HepG2 (cell line): ENCODE measurements around the gene ZNF8. TPM values are rescaled to one million over a fixed set of nuclear protein-coding genes. Genes with fewer than 3 reads are reported as not detected.

Source experiments
- ATAC-seq: fragments of 200-7000 bp; cut with Tn5 transposase; 3 replicates; pipeline ENCODE4 v1.9.1; 2020; ENCODE audit warnings: mild to moderate bottlenecking, moderate library complexity
- BruUV-seq: library from RNA; stranded (reverse); fragments of 400-500 nt; replicated peaks from 2 replicates; lab custom pipeline; 2021; lab: Mats Ljungman, UMichigan
- CTCF ChIA-PET: fragments of 300-600 bp; formaldehyde crosslinking; extraction: SDS; loops from one replicate; lab custom pipeline; 2021; ENCODE audit warnings: low total read pairs, inconsistent platforms, low intra/inter-chr PET ratio; lab: Yijun Ruan, JAX
- POLR2A ChIA-PET: fragments of 350-600 bp; sonication (Branson Sonifier 250); formaldehyde crosslinking; loops from one replicate; lab custom pipeline; 2020; ENCODE audit warnings: antibody characterized with exemption, inconsistent platforms; lab: Yijun Ruan, JAX
- DNase-seq: peaks from one replicate; pipeline ENCODE4 v3.0.0-alpha.2; 2015; ENCODE audit warnings: low spot score
- FAIRE-seq: peaks from 3 replicates; lab custom pipeline; 2011; peaks lifted over from hg19 to GRCh38; lab: Jason Lieb, UNC
- H2AFZ ChIP-seq: one replicate; pipeline ENCODE4 v1.6.1; 2011; ENCODE audit warnings: low read length, inconsistent platforms
- H3K27ac ChIP-seq: fragments of 300-600 bp; 3 replicates; pipeline ENCODE4 v1.8.0; 2011; ENCODE audit warnings: mixed run types, mild to moderate bottlenecking, mixed read lengths, low read length, inconsistent platforms; ENCODE audit not compliant: insufficient read depth; ENCODE audit errors: extremely low read length
- H3K27me3 ChIP-seq, 2 experiments: fragments of 200-600 bp in 1 of 2; 2 replicates in 1 of 2; 3 replicates in 1 of 2; pipeline versions ENCODE4 v1.6.0 to v1.8.0; 2011; ENCODE audit warnings: low read length in 2 of 2, mild to moderate bottlenecking in 2 of 2, moderate library complexity in 2 of 2, inconsistent platforms in 1 of 2; ENCODE audit not compliant: insufficient read depth in 2 of 2, control insufficient read depth in 1 of 2
- H3K36me3 ChIP-seq, 2 experiments: fragments of 200-600 bp in 1 of 2; replicated peaks in 1 of 2; 2 replicates in 1 of 2; 3 replicates in 1 of 2; pipeline versions ENCODE4 v1.5.1 to v1.8.0; 2011; ENCODE audit warnings: low read length in 2 of 2, inconsistent platforms in 1 of 2; ENCODE audit not compliant: insufficient read depth in 2 of 2, control insufficient read depth in 1 of 2
- H3K4me1 ChIP-seq: 2 replicates; pipeline ENCODE4 v1.5.1; 2012; ENCODE audit warnings: low read length, inconsistent platforms; ENCODE audit not compliant: insufficient read depth
- H3K4me2 ChIP-seq: 2 replicates; pipeline ENCODE4 v1.6.0; 2011; ENCODE audit warnings: low read depth, low read length, inconsistent platforms
- H3K4me3 ChIP-seq, 3 experiments: fragments of 200-600 bp in 1 of 3; sonication (generic), shearing (Covaris generic) in 1 of 3; replicated peaks in 1 of 3; 2 replicates each; pipeline ENCODE4 v1.5.1; 2011 to 2016; ENCODE audit warnings: low read length in 3 of 3, inconsistent platforms in 2 of 3, low read depth in 2 of 3, mild to moderate bottlenecking in 2 of 3, control low read depth in 1 of 3, mixed read lengths in 1 of 3; ENCODE audit not compliant: insufficient read depth in 1 of 3
- H3K79me2 ChIP-seq: one replicate; pipeline ENCODE4 v1.6.1; 2011; ENCODE audit warnings: low read length, inconsistent platforms; ENCODE audit not compliant: insufficient read depth
- H3K9ac ChIP-seq: 2 replicates; pipeline ENCODE4 v1.6.0; 2011; ENCODE audit warnings: mild to moderate bottlenecking, low read depth, low read length, inconsistent platforms; ENCODE audit not compliant: insufficient read depth
- H3K9me3 ChIP-seq: 2 replicates; pipeline ENCODE4 v1.5.1; 2012; ENCODE audit warnings: mild to moderate bottlenecking, low read length
- H4K20me1 ChIP-seq: 2 replicates; pipeline ENCODE4 v1.6.0; 2011; ENCODE audit warnings: inconsistent platforms, mild to moderate bottlenecking, low read length, moderate library complexity; ENCODE audit not compliant: insufficient read depth
- CSRNP1 ChIP-seq: sonication (generic); formaldehyde crosslinking; IDR thresholded peaks from 2 replicates; pipeline ENCODE4 v1.8.1; 2023; ENCODE audit warnings: mild to moderate bottlenecking, missing genetic modification reagents
- ESRRA ChIP-seq: sonication (generic); formaldehyde crosslinking; IDR thresholded peaks from 2 replicates; pipeline ENCODE4 v1.5.1; 2020; ENCODE audit warnings: mild to moderate bottlenecking, low read depth, missing genetic modification reagents
- FUBP1 ChIP-seq: sonication (generic); formaldehyde crosslinking; IDR thresholded peaks from 2 replicates; pipeline ENCODE4 v1.5.1; 2020; ENCODE audit warnings: missing genetic modification reagents, mild to moderate bottlenecking, borderline replicate concordance
- GRHL1 ChIP-seq: sonication (generic); formaldehyde crosslinking; conservative IDR thresholded peaks from 2 replicates; pipeline ENCODE4 v1.8.0; 2022; ENCODE audit warnings: missing genetic modification reagents
- HMGA1 ChIP-seq: sonication (generic); formaldehyde crosslinking; conservative IDR thresholded peaks from 2 replicates; pipeline ENCODE4 v1.4.0; 2020; ENCODE audit warnings: missing genetic modification reagents
- SIX1 ChIP-seq: sonication (generic); formaldehyde crosslinking; IDR thresholded peaks from 2 replicates; pipeline ENCODE4 v1.4.0; 2020; ENCODE audit warnings: missing genetic modification reagents, borderline replicate concordance
- TGIF2 ChIP-seq: IDR thresholded peaks from 2 replicates; pipeline ENCODE4 v1.6.1; 2016; ENCODE audit warnings: control low read depth, missing compliant biosample characterization
- ZFY ChIP-seq: sonication (generic); formaldehyde crosslinking; IDR thresholded peaks from 2 replicates; pipeline ENCODE4 v1.4.0; 2020; ENCODE audit warnings: missing genetic modification reagents
- ZMAT5 ChIP-seq: sonication (generic); formaldehyde crosslinking; IDR thresholded peaks from 2 replicates; pipeline ENCODE4 v1.5.0; 2020; ENCODE audit warnings: mild to moderate bottlenecking, low read depth, missing genetic modification reagents, borderline replicate concordance
- ZNF124 ChIP-seq: sonication (generic); formaldehyde crosslinking; IDR thresholded peaks from 2 replicates; pipeline ENCODE4 v1.4.0; 2020; ENCODE audit warnings: missing genetic modification reagents
- ZNF747 ChIP-seq: sonication (generic); formaldehyde crosslinking; IDR thresholded peaks from 2 replicates; pipeline ENCODE4 v1.8.1; 2023; ENCODE audit warnings: missing genetic modification reagents, mild to moderate bottlenecking, borderline replicate concordance
- WGBS: methylation state at CpG from one replicate; pipeline ENCODE4 v1.1.6; 2017; ENCODE audit warnings: low lambda C conversion rate; 5-methylcytosine and 5-hydroxymethylcytosine counted together
- in situ Hi-C: cut with HindIII; loops from 2 replicates; pipeline ENCODE4 v1.10.0; 2017; ENCODE audit warnings: low pct_unique_long_range_greater_than_20kb; ENCODE audit not compliant: extremely low pct_ligation_motif_present
- intact Hi-C: fragments of 100-400 bp; cut with micrococcal nuclease; formaldehyde crosslinking; loops from one replicate; pipeline ENCODE4 v1.10.0; 2022; ENCODE audit not compliant: unreplicated experiment
- polyA plus RNA-seq, 8 experiments: library from polyadenylated mRNA; depleted of rRNA in 3 of 8; stranded (reverse) in 7 of 8; unstranded in 1 of 8; fragments of >200 nt; fragmentation: Illumina TruSeq in 4 of 8; extraction: Trizol in 4 of 8; gene quantifications; 2 replicates each; pipeline versions ENCODE4 v1.2.1 to v1.2.3, GENCODE V29; 2011 to 2016; ENCODE audit warnings: low read depth in 4 of 8, missing spikeins in 1 of 8, mixed read lengths in 1 of 8; ENCODE audit not compliant: insufficient read depth in 1 of 8
- total RNA-seq, 5 experiments: library from RNA; depleted of rRNA; stranded (reverse); fragments of >200 nt; fragmentation: Illumina TruSeq; extraction: Trizol; gene quantifications; 2 replicates each; pipeline ENCODE4 v1.2.3, GENCODE V29; 2016; ENCODE audit warnings: low read depth in 1 of 5

ZNF8 gene
- total and polyA plus RNA-seq, 2 of the 13 experiments (the other 11 are each of a cell fraction or from before 2014, with no cell fraction given), result 3.1 to 3.3 TPM

GRCh38 chr19:58338825-58339558, 60.2 kb downstream of the ZNF8 start:
- no peaks in the 10 kb centered on the region for H3K27me3 ChIP-seq
- peak; percentile 61 for ATAC-seq

More at GRCh38 chr19:58338825-58339558, 60.2 kb downstream of the ZNF8 start:
- no peak for DNase-seq
- H3K9ac ChIP-seq, result no peak overlapping the region
- H3K79me2 ChIP-seq, result no peaks in the 10 kb centered on the region
- BruUV-seq, result no TSS peak
- ChIA-PET POLR2A (no interaction called here), CTCF (no interaction called here)
- intact Hi-C loops, result no loop called here
- H3K36me3 ChIP-seq, result peaks cover 14 to 38% of the 10 kb centered on the region in 2 experiments; a peak in 4 of 5 replicates
- no peak for FAIRE-seq
- WGBS, result 94% methylated on average over 19 of the region's 30 CpGs
- no peaks in the 10 kb centered on the region for H3K4me1 ChIP-seq
- no peaks in the 10 kb centered on the region for H4K20me1 ChIP-seq
- TF ChIP-seq ZNF124 (no peak), GRHL1 (CRISPR knock-in tag) (no peak), ESRRA (no peak), ZNF747 (CRISPR knock-in tag) (no peak), ZMAT5 (no peak), SIX1 (no peak), HMGA1 (no peak), CSRNP1 (CRISPR knock-in tag) (no peak), TGIF2 (no peak), ZFY (CRISPR knock-in tag) (no peak), FUBP1 (CRISPR knock-in tag) (no peak)
- no peak overlapping the region for H3K4me3 ChIP-seq
- H3K4me2 ChIP-seq, result no peak overlapping the region
- in situ Hi-C loops, result no loop called here
- H3K27ac ChIP-seq, result no peak overlapping the region
- H3K9me3 ChIP-seq, result no peaks in the 10 kb centered on the region
- no peak overlapping the region for H2AFZ ChIP-seq
